ENCODE results near the gene ANKRD45. TPM values are rescaled to one million over a fixed set of nuclear protein-coding genes. Genes with fewer than 3 reads are reported as not detected.

ANKRD45 gene
- total and polyA plus RNA-seq, 2 of the 13 experiments (the other 11 are each of a cell fraction or from before 2014, with no cell fraction given): not detected

- Histone ChIP-seq H3K4me2 (ENCODE audit: low read depth, low read length) (no peak overlapping the region), H3K27me3 (ENCODE audit: control insufficient read depth in 1 of 2, insufficient read depth in 2 of 2, low read length in 2 of 2) (no peaks in the 10 kb centered on the region), H3K9me3 (ENCODE audit: low read length) (no peaks in the 10 kb centered on the region), H3K4me3 (replicated peaks in 1 of 3; ENCODE audit: insufficient read depth in 1 of 3, low read depth in 2 of 3, low read length in 3 of 3) (no peak overlapping the region), H3K27ac (ENCODE audit: extremely low read length, insufficient read depth, low read length) (no peak overlapping the region), H3K79me2 (ENCODE audit: insufficient read depth, low read length) (no peaks in the 10 kb centered on the region), H3K36me3 (replicated peaks in 1 of 2; ENCODE audit: control insufficient read depth in 1 of 2, insufficient read depth in 2 of 2, low read length in 2 of 2) (no peaks in the 10 kb centered on the region), H3K4me1 (ENCODE audit: insufficient read depth, low read length) (no peaks in the 10 kb centered on the region), H3K9ac (ENCODE audit: insufficient read depth, low read depth, low read length) (no peak overlapping the region), H4K20me1 (ENCODE audit: insufficient read depth, low read length) (no peaks in the 10 kb centered on the region), H2AFZ (ENCODE audit: low read length) (no peak overlapping the region)
- ChIA-PET CTCF (ENCODE audit: low intra/inter-chr PET ratio, low total read pairs) (no interaction called here), POLR2A (no interaction called here)
- WGBS (ENCODE audit: low lambda C conversion rate): 0% methylated on average over 1 of the region's 1 CpG
- ATAC-seq: no peak
- intact Hi-C loops (cut with micrococcal nuclease; ENCODE audit: unreplicated experiment): no loop called here
- BruUV-seq (replicated peaks): no TSS peak
- no peak for DNase-seq (ENCODE audit: low spot score)
- in situ Hi-C loops (cut with HindIII; ENCODE audit: extremely low pct_ligation_motif_present, low pct_unique_long_range_greater_than_20kb): no loop called here
- FAIRE-seq: no peak
- no peak for TF ChIP-seq HNRNPUL1 (IDR thresholded peaks at IDR 0.05; ENCODE audit: low read depth, low read length)
- TF ChIP-seq MAFK (conservative IDR thresholded peaks at IDR 0.05 in 1 of 2, IDR thresholded peaks at IDR 0.05 in 1 of 2; ENCODE audit: low read length in 2 of 2): no peak
- TF ChIP-seq ZHX1 (CRISPR knock-in tag; IDR thresholded peaks at IDR 0.05; ENCODE audit: low read depth): no peak
Measured at GRCh38 chr1:173590557-173590956, 79.1 kb downstream of the ANKRD45 start.

- Histone ChIP-seq H3K36me3 (replicated peaks in 1 of 2; ENCODE audit: control insufficient read depth in 1 of 2, insufficient read depth in 2 of 2, low read length in 2 of 2) (no peaks in the 10 kb centered on the region), H3K4me3 (replicated peaks in 1 of 3; ENCODE audit: insufficient read depth in 1 of 3, low read depth in 2 of 3, low read length in 3 of 3) (no peak overlapping the region), H4K20me1 (ENCODE audit: insufficient read depth, low read length) (no peaks in the 10 kb centered on the region), H3K4me1 (ENCODE audit: insufficient read depth, low read length) (no peaks in the 10 kb centered on the region), H3K9me3 (ENCODE audit: low read length) (no peaks in the 10 kb centered on the region), H3K79me2 (ENCODE audit: insufficient read depth, low read length) (no peaks in the 10 kb centered on the region), H3K4me2 (ENCODE audit: low read depth, low read length) (no peak overlapping the region), H2AFZ (ENCODE audit: low read length) (no peak overlapping the region), H3K27me3 (ENCODE audit: control insufficient read depth in 1 of 2, insufficient read depth in 2 of 2, low read length in 2 of 2) (peaks cover 0 to 25% of the 10 kb centered on the region in 2 experiments; a peak in 4 of 5 replicates), H3K9ac (ENCODE audit: insufficient read depth, low read depth, low read length) (no peak overlapping the region), H3K27ac (ENCODE audit: extremely low read length, insufficient read depth, low read length) (no peak overlapping the region)
- intact Hi-C loops (cut with micrococcal nuclease; ENCODE audit: unreplicated experiment): no loop called here
- in situ Hi-C loops (cut with HindIII; ENCODE audit: extremely low pct_ligation_motif_present, low pct_unique_long_range_greater_than_20kb): no loop called here
- WGBS (ENCODE audit: low lambda C conversion rate): 0% methylated on average over 1 of the region's 1 CpG
- no peak for ATAC-seq
- TF ChIP-seq ARNTL (CRISPR knock-in tag; IDR thresholded peaks at IDR 0.05) (no peak), ZMAT5 (CRISPR knock-in tag; IDR thresholded peaks at IDR 0.05; ENCODE audit: borderline replicate concordance, low read depth) (no peak), ZNF333 (CRISPR knock-in tag; IDR thresholded peaks at IDR 0.05; ENCODE audit: borderline replicate concordance) (no peak), ZNF577 (CRISPR knock-in tag; IDR thresholded peaks at IDR 0.05; ENCODE audit: borderline replicate concordance, low read depth) (no peak), ZNF383 (CRISPR knock-in tag; IDR thresholded peaks at IDR 0.05; ENCODE audit: borderline replicate concordance) (no peak), ZNF362 (CRISPR knock-in tag; IDR thresholded peaks at IDR 0.05; ENCODE audit: borderline replicate concordance) (no peak), JARID2 (CRISPR knock-in tag; IDR thresholded peaks at IDR 0.05; ENCODE audit: insufficient replicate concordance) (no peak), ZNF263 (CRISPR knock-in tag; IDR thresholded peaks at IDR 0.05) (no peak)
- CTCF ChIA-PET (ENCODE audit: low intra/inter-chr PET ratio, low total read pairs): no interaction called here
- DNase-seq (ENCODE audit: low spot score): no peak
- no peak for FAIRE-seq
- no TSS peak for BruUV-seq (replicated peaks)
- POLR2A ChIA-PET: no interaction called here
Measured at GRCh38 chr1:173581383-173582079, 88.1 kb downstream of the ANKRD45 start.
